OCI-LY7 (cell line): ENCODE measurements around the gene SKIC3.

Source experiments
- CTCF ChIP-seq: fragments of 200-600 bp; sonication (generic); conservative IDR thresholded peaks from 2 replicates; pipeline ENCODE4 v1.5.1; 2014; ENCODE audit warnings: mild to moderate bottlenecking, antibody characterized with exemption, low read length, moderate library complexity, mixed read lengths
- EZH2phosphoT487 ChIP-seq: fragments of 200-600 bp; sonication (generic); IDR thresholded peaks from 2 replicates; pipeline ENCODE4 v1.6.1; 2018; ENCODE audit warnings: low read depth, borderline replicate concordance, mild to moderate bottlenecking, mixed run types, antibody characterized with exemption, low read length, moderate library complexity, mixed read lengths

- no peak for TF ChIP-seq CTCF
- TF ChIP-seq EZH2phosphoT487 = no peak
Measured at GRCh38 chr5:95565280-95565920, 10.6 kb upstream of the SKIC3 start.
